ENCODE data around the gene PDE6C.

PDE6C gene

GRCh38 chr10:93671042-93671441, 58.7 kb downstream of the PDE6C start:
- peak overlapping the region; percentile 3; the same call in 1 of the 2 replicates for H3K27ac ChIP-seq
- no peak for TF ChIP-seq CTCF (conservative IDR thresholded peaks at IDR 0.05)

GRCh38 chr10:93672022-93672678, 59.8 kb downstream of the PDE6C start:
- no peak overlapping the region for H3K27ac ChIP-seq
- TF ChIP-seq CTCF (conservative IDR thresholded peaks at IDR 0.05) = no peak

GRCh38 chr10:93672890-93673289, 60.6 kb downstream of the PDE6C start:
- no peak for TF ChIP-seq CTCF (conservative IDR thresholded peaks at IDR 0.05)
- H3K27ac ChIP-seq = no peak overlapping the region

- no peak overlapping the region for H3K27ac ChIP-seq
- TF ChIP-seq CTCF (conservative IDR thresholded peaks at IDR 0.05) = no peak
These were observed 61.5 kb downstream of the PDE6C start for GRCh38 chr10:93673791-93674190.

GRCh38 chr10:93678386-93678785, 66.0 kb downstream of the PDE6C start:
- TF ChIP-seq CTCF (conservative IDR thresholded peaks at IDR 0.05) = no peak

GRCh38 chr10:93678805-93679587, 66.7 kb downstream of the PDE6C start:
- TF ChIP-seq CTCF (conservative IDR thresholded peaks at IDR 0.05) = no peak
- no peak overlapping the region for H3K27ac ChIP-seq

More at GRCh38 chr10:93678386-93678785, 66.0 kb downstream of the PDE6C start:
- no peak overlapping the region for H3K27ac ChIP-seq

- no peak overlapping the region for H3K27ac ChIP-seq
These were observed 68.2 kb downstream of the PDE6C start for GRCh38 chr10:93680412-93681047.

More at GRCh38 chr10:93680412-93681047, 68.2 kb downstream of the PDE6C start:
- TF ChIP-seq CTCF (conservative IDR thresholded peaks at IDR 0.05) = peak; percentile 74

Measured in VCaP (cell line).